Gastrocnemius medialis (tissue), 4 donors: ENCODE data around the gene PIP5K1C. TPM values are rescaled to one million over a fixed set of nuclear protein-coding genes. Genes with fewer than 3 reads are reported as not detected.
A peak's percentile ranks its signal among the peaks of the same experiment; 100 is the strongest.

Experiments used
- ATAC-seq, 2 donors: fragments of 150-250 bp; one replicate each; pipeline ENCODE4 v1.9.1; 2016
- DNase-seq, 2 donors: peaks; one replicate each; pipeline ENCODE4 v3.0.0-alpha.2; 2019
- H3K27ac ChIP-seq, 4 donors: fragments of 200-600 bp; sonication (generic); 1 replicate in 1 of 4; 2 replicates in 3 of 4; pipeline ENCODE4 v1.5.1; 2016 to 2018; ENCODE audit warnings: mild to moderate bottlenecking in 2 of 4, moderate library complexity in 1 of 4
- H3K27me3 ChIP-seq, 3 donors: fragments of 200-600 bp; sonication (generic) in 2 of 3; 1 replicate in 1 of 3; 2 replicates in 2 of 3; pipeline versions ENCODE4 v1.5.1 to v1.6.0; 2016 to 2019; ENCODE audit warnings: mild to moderate bottlenecking in 1 of 3, moderate library complexity in 1 of 3
- H3K36me3 ChIP-seq, 2 donors: fragments of 200-600 bp; sonication (generic) in 1 of 2; one replicate each; pipeline ENCODE4 v1.5.1; 2017 to 2018
- H3K4me1 ChIP-seq, 2 donors: fragments of 200-600 bp; sonication (generic) in 1 of 2; one replicate each; pipeline ENCODE4 v1.5.1; 2016 to 2017; ENCODE audit warnings: mild to moderate bottlenecking in 2 of 2
- H3K4me3 ChIP-seq, 4 donors: fragments of 200-600 bp; sonication (generic) in 3 of 4; 1 replicate in 1 of 4; 2 replicates in 3 of 4; pipeline ENCODE4 v1.5.1; 2016 to 2019; ENCODE audit warnings: mild to moderate bottlenecking in 2 of 4
- H3K9me3 ChIP-seq, 3 donors: fragments of 200-600 bp; sonication (generic) in 2 of 3; 1 replicate in 1 of 3; 2 replicates in 2 of 3; pipeline ENCODE4 v1.5.1; 2016 to 2019
- CTCF ChIP-seq, 5 experiments: fragments of 450-650 bp in 3 of 5; fragments of 200-600 bp in 2 of 5; sonication (generic) in 2 of 5; IDR thresholded peaks in 4 of 5; conservative IDR thresholded peaks in 1 of 5; 1 replicate in 4 of 5; 2 replicates in 1 of 5; pipeline ENCODE4 v1.5.1; 2016 to 2019; ENCODE audit warnings: antibody characterized with exemption in 5 of 5, mild to moderate bottlenecking in 3 of 5, moderate library complexity in 3 of 5
- POLR2A ChIP-seq, 2 donors: fragments of 450-650 bp; IDR thresholded peaks; one replicate each; pipeline ENCODE4 v1.6.1; 2017; ENCODE audit warnings: antibody characterized with exemption in 2 of 2, mild to moderate bottlenecking in 2 of 2, moderate library complexity in 2 of 2
- in situ Hi-C, 4 donors: fragments of 200-750 bp; cut with MboI; loops; one replicate each; pipeline versions ENCODE4 v1.15.0 to v1.8.0; 2017; ENCODE audit warnings: low sequenced_read_pairs in 4 of 4
- intact Hi-C: fragments of 100-400 bp; cut with DNase I; formaldehyde crosslinking; loops from one replicate; pipeline ENCODE4 v1.15.1; 2023; ENCODE audit warnings: low total_unique reads
- total RNA-seq, 4 donors: library from RNA; depleted of rRNA; stranded (reverse); fragments of >200 nt; gene quantifications; one replicate each; pipeline versions ENCODE4 v1.1.0 to v1.2.3, GENCODE V29; 2016

The PIP5K1C gene
- total RNA-seq, 4 donors from 2014 or later = 8.2 to 18.0 (median 17.3) TPM

- Histone ChIP-seq H3K9me3 (no peaks in the 10 kb centered on the region), H3K4me3 (peak overlapping the region; percentile 53 to 58 (median 56)), H3K36me3 (peaks cover 0 to 6% of the 10 kb centered on the region in 2 donors), H3K27ac (peak overlapping the region; percentile 62 to 80 (median 74)), H3K4me1 (peaks cover 8 to 23% of the 10 kb centered on the region in 2 donors), H3K27me3 (peaks cover 20 to 24% (median 21%) of the 10 kb centered on the region in 3 donors)
- in situ Hi-C loops (no loop called here), intact Hi-C loops (no loop called here)
- ATAC-seq (no peak), DNase-seq (no peak)
- TF ChIP-seq CTCF (IDR thresholded peaks at IDR 0.05 in 4 of 5, conservative IDR thresholded peaks at IDR 0.05 in 1 of 5) (no peak), POLR2A (IDR thresholded peaks at IDR 0.05) (no peak)
These were observed 94.5 kb downstream of the PIP5K1C start for GRCh38 chr19:3605770-3606169.

- no peak overlapping the region for H3K27ac ChIP-seq
- H3K4me3 ChIP-seq = peak overlapping the region in 2 of 4 donors; percentile 58
- H3K4me1 ChIP-seq = peaks cover 8 to 23% of the 10 kb centered on the region in 2 donors
These were observed 94.9 kb downstream of the PIP5K1C start for GRCh38 chr19:3605361-3605760.

GRCh38 chr19:3604987-3605343 lies 95.3 kb downstream of the PIP5K1C start:
- in situ Hi-C loops (no loop called here), intact Hi-C loops (no loop called here)
- Histone ChIP-seq H3K9me3 (no peaks in the 10 kb centered on the region), H3K4me1 (peaks cover 8 to 23% of the 10 kb centered on the region in 2 donors), H3K4me3 (peak overlapping the region in 1 of 4 donors; percentile 11), H3K36me3 (no peaks in the 10 kb centered on the region), H3K27me3 (peaks cover 20 to 24% (median 21%) of the 10 kb centered on the region in 3 donors), H3K27ac (peak overlapping the region in 2 of 4 donors; percentile 5 to 16)
- DNase-seq = no peak
- TF ChIP-seq POLR2A (IDR thresholded peaks at IDR 0.05) (no peak), CTCF (IDR thresholded peaks at IDR 0.05 in 4 of 5, conservative IDR thresholded peaks at IDR 0.05 in 1 of 5) (no peak)
- no peak for ATAC-seq

More at GRCh38 chr19:3605361-3605760, 94.9 kb downstream of the PIP5K1C start:
- H3K27me3 ChIP-seq = peaks cover 20 to 24% (median 21%) of the 10 kb centered on the region in 3 donors
- intact Hi-C loops = no loop called here
- in situ Hi-C loops = no loop called here
- TF ChIP-seq CTCF (IDR thresholded peaks at IDR 0.05 in 4 of 5, conservative IDR thresholded peaks at IDR 0.05 in 1 of 5) (no peak), POLR2A (IDR thresholded peaks at IDR 0.05) (no peak)
- H3K9me3 ChIP-seq = no peaks in the 10 kb centered on the region
- peaks cover 0 to 2% of the 10 kb centered on the region in 2 donors for H3K36me3 ChIP-seq
- no peak for DNase-seq
- ATAC-seq = no peak

GRCh38 chr19:3604227-3604986 lies 95.9 kb downstream of the PIP5K1C start:
- DNase-seq (no peak), ATAC-seq (no peak)
- TF ChIP-seq CTCF (IDR thresholded peaks at IDR 0.05 in 4 of 5, conservative IDR thresholded peaks at IDR 0.05 in 1 of 5) (no peak), POLR2A (IDR thresholded peaks at IDR 0.05) (no peak)
- H3K4me1 ChIP-seq = peaks cover 8 to 23% of the 10 kb centered on the region in 2 donors
- intact Hi-C loops (no loop called here), in situ Hi-C loops (no loop called here)
- H3K4me3 ChIP-seq = peak overlapping the region in 1 of 4 donors; percentile 11
- H3K27ac ChIP-seq = peak overlapping the region in 2 of 4 donors; percentile 5 to 16
- no peaks in the 10 kb centered on the region for H3K9me3 ChIP-seq
- peaks cover 20 to 24% (median 21%) of the 10 kb centered on the region in 3 donors for H3K27me3 ChIP-seq
- H3K36me3 ChIP-seq = no peaks in the 10 kb centered on the region
